Activated naive CD4-positive, alpha-beta T cell treated with anti-CD3 and anti-CD28 coated beads, Interleukin-2, amount 50 U/mL, for 16 hours (primary cell): ENCODE data around the gene C6orf141.
"Not testable (repeated sequence)": the region's sequence is repeated elsewhere in the genome, so short reads cannot be mapped to it uniquely, and the experiment has no call there.

ENCODE experiments used
- DNase-seq: peaks from one replicate; pipeline ENCODE4 v3.0.0-alpha.2; 2020

Gene C6orf141

GRCh38 chr6:49582529-49582928 lies 32.1 kb downstream of the C6orf141 start:
- DNase-seq = no peak

GRCh38 chr6:49587262-49587661 lies 36.8 kb downstream of the C6orf141 start:
- not testable (repeated sequence) for DNase-seq
